Gastroesophageal sphincter (tissue), 4 donors: ENCODE measurements around the gene DYDC1. TPM values are rescaled to one million over a fixed set of nuclear protein-coding genes. Genes with fewer than 3 reads are reported as not detected.

Experiments
- ATAC-seq: fragments of 150-250 bp; one replicate; pipeline ENCODE4 v1.9.1; 2016; ENCODE audit warnings: mild to moderate bottlenecking, moderate library complexity
- H3K27ac ChIP-seq, 4 donors: fragments of 200-600 bp; sonication (generic) in 3 of 4; 1 replicate in 3 of 4; 2 replicates in 1 of 4; pipeline ENCODE4 v1.5.1; 2016 to 2019
- H3K27me3 ChIP-seq: fragments of 200-600 bp; sonication (generic); one replicate; pipeline ENCODE4 v1.5.1; 2019
- H3K36me3 ChIP-seq, 2 donors: fragments of 200-600 bp; sonication (generic); one replicate each; pipeline ENCODE4 v1.5.1; 2019; ENCODE audit warnings: control low read depth in 1 of 2
- H3K4me1 ChIP-seq, 3 donors: fragments of 200-600 bp; sonication (generic); 1 replicate in 2 of 3; 2 replicates in 1 of 3; pipeline ENCODE4 v1.5.1; 2016 to 2019; ENCODE audit warnings: control low read depth in 2 of 3
- H3K4me3 ChIP-seq, 2 donors: fragments of 200-600 bp; sonication (generic); one replicate each; pipeline ENCODE4 v1.5.1; 2019; ENCODE audit warnings: mild to moderate bottlenecking in 1 of 2, moderate library complexity in 1 of 2
- H3K9me3 ChIP-seq, 3 donors: fragments of 200-600 bp; sonication (generic); one replicate each; pipeline ENCODE4 v1.5.1; 2017 to 2019; ENCODE audit warnings: control low read depth in 2 of 3
- CTCF ChIP-seq, 4 experiments: fragments of 200-600 bp in 2 of 4; fragments of 450-650 bp in 2 of 4; sonication (generic) in 1 of 4; IDR thresholded peaks; one replicate each; pipeline ENCODE4 v1.5.1; 2017 to 2019; ENCODE audit warnings: antibody characterized with exemption in 4 of 4, mild to moderate bottlenecking in 2 of 4, moderate library complexity in 2 of 4
- EP300 ChIP-seq: sonication (generic); formaldehyde crosslinking; IDR thresholded peaks from one replicate; pipeline ENCODE4 v1.6.1; 2017; ENCODE audit warnings: antibody characterized with exemption, mild to moderate bottlenecking
- POLR2A ChIP-seq, 2 donors: fragments of 450-650 bp; IDR thresholded peaks; one replicate each; pipeline ENCODE4 v1.6.1; 2017; ENCODE audit warnings: antibody characterized with exemption in 2 of 2, mild to moderate bottlenecking in 2 of 2, moderate library complexity in 1 of 2
- POLR2AphosphoS5 ChIP-seq: sonication (generic); formaldehyde crosslinking; IDR thresholded peaks from one replicate; pipeline ENCODE4 v1.6.1; 2017; ENCODE audit warnings: antibody characterized with exemption
- WGBS, 2 donors: methylation state at CpG; one replicate each; pipeline ENCODE4 v1.1.5; 2018; ENCODE audit warnings: low coverage in 1 of 2; 5-methylcytosine and 5-hydroxymethylcytosine counted together
- total RNA-seq, 4 donors: library from RNA; depleted of rRNA; stranded (reverse); fragments of >200 nt; gene quantifications; one replicate each; pipeline ENCODE4 v1.1.0, GENCODE V29; 2016

The DYDC1 gene
- total RNA-seq, 4 donors from 2014 or later, result not detected

- no peaks in the 10 kb centered on the region for H3K36me3 ChIP-seq
- no peak for ATAC-seq
- no peak overlapping the region for H3K4me3 ChIP-seq
- no peak overlapping the region for H3K27ac ChIP-seq
- no peaks in the 10 kb centered on the region for H3K9me3 ChIP-seq
- H3K27me3 ChIP-seq, result no peaks in the 10 kb centered on the region
- H3K4me1 ChIP-seq, result no peaks in the 10 kb centered on the region
- WGBS, 2 donors, result 27 to 77% methylated on average over 4 of the region's 4 CpGs
- TF ChIP-seq EP300 (no peak), POLR2AphosphoS5 (no peak)
Observed at GRCh38 chr10:80380185-80380584, 23.6 kb upstream of the DYDC1 start.

GRCh38 chr10:80379701-80380100 is 23.1 kb upstream of the DYDC1 start:
- TF ChIP-seq POLR2AphosphoS5, result no peak
- TF ChIP-seq POLR2A (IDR thresholded peaks at IDR 0.05), result no peak
- no peak for TF ChIP-seq CTCF (IDR thresholded peaks at IDR 0.05)
- no peak for TF ChIP-seq EP300
- no peaks in the 10 kb centered on the region for H3K27me3 ChIP-seq
- no peaks in the 10 kb centered on the region for H3K9me3 ChIP-seq
- WGBS, 2 donors, result 46 to 58% methylated on average over 3 of the region's 3 CpGs
- H3K36me3 ChIP-seq, result no peaks in the 10 kb centered on the region
- H3K27ac ChIP-seq, result no peak overlapping the region
- H3K4me1 ChIP-seq, result no peaks in the 10 kb centered on the region
- no peak overlapping the region for H3K4me3 ChIP-seq
- no peak for ATAC-seq

GRCh38 chr10:80373502-80373901 is 16.9 kb upstream of the DYDC1 start:
- 60% methylated on average over 2 of the region's 2 CpGs; no CpG with 5 or more reads in 1 of the 2 donors for WGBS, 2 donors
- no peak for TF ChIP-seq POLR2A (IDR thresholded peaks at IDR 0.05)
- TF ChIP-seq CTCF (IDR thresholded peaks at IDR 0.05), result no peak
- TF ChIP-seq EP300, result no peak
- no peak overlapping the region for H3K27ac ChIP-seq

GRCh38 chr10:80372675-80373074 is 16.1 kb upstream of the DYDC1 start:
- Histone ChIP-seq H3K36me3 (no peaks in the 10 kb centered on the region), H3K4me3 (no peak overlapping the region), H3K27ac (no peak overlapping the region), H3K4me1 (no peaks in the 10 kb centered on the region), H3K9me3 (peaks cover 0 to 7% (median 0%) of the 10 kb centered on the region in 3 donors), H3K27me3 (no peaks in the 10 kb centered on the region)
- TF ChIP-seq CTCF (IDR thresholded peaks at IDR 0.05) (no peak), POLR2A (IDR thresholded peaks at IDR 0.05) (no peak), POLR2AphosphoS5 (no peak), EP300 (no peak)
- WGBS, 2 donors, result 67 to 78% methylated on average over 5 of the region's 5 CpGs
- ATAC-seq, result no peak

More at GRCh38 chr10:80373502-80373901, 16.9 kb upstream of the DYDC1 start:
- no peaks in the 10 kb centered on the region for H3K27me3 ChIP-seq
- no peaks in the 10 kb centered on the region for H3K36me3 ChIP-seq
- H3K4me3 ChIP-seq, result no peak overlapping the region
- H3K4me1 ChIP-seq, result no peaks in the 10 kb centered on the region
- no peaks in the 10 kb centered on the region for H3K9me3 ChIP-seq
- no peak for ATAC-seq

GRCh38 chr10:80371467-80371866 is 14.9 kb upstream of the DYDC1 start:
- ATAC-seq, result no peak
- TF ChIP-seq CTCF (IDR thresholded peaks at IDR 0.05) (no peak), POLR2A (IDR thresholded peaks at IDR 0.05) (no peak), POLR2AphosphoS5 (no peak), EP300 (no peak)
- 81% methylated on average over 3 of the region's 6 CpGs; no CpG with 5 or more reads in 1 of the 2 donors for WGBS, 2 donors
- Histone ChIP-seq H3K4me1 (no peaks in the 10 kb centered on the region), H3K27ac (no peak overlapping the region), H3K27me3 (no peaks in the 10 kb centered on the region), H3K4me3 (no peak overlapping the region), H3K36me3 (no peaks in the 10 kb centered on the region), H3K9me3 (peaks cover 0 to 19% (median 0%) of the 10 kb centered on the region in 3 donors)
